Renal cortical epithelial cell (primary cell): Measurements from ENCODE around the gene LLGL2. TPM values are rescaled to one million over a fixed set of nuclear protein-coding genes. Genes with fewer than 3 reads are reported as not detected.

Experiments
- DNase-seq: peaks from one replicate; pipeline ENCODE4 v3.0.0-alpha.2; 2011; ENCODE audit warnings: low read depth
- total RNA-seq: library from RNA; depleted of rRNA; stranded (reverse); fragments of >200 nt; gene quantifications from 2 replicates; pipeline ENCODE4 v1.2.3, GENCODE V29; 2014

LLGL2 gene
- total RNA-seq, 1 donor from 2014 or later = 52.5 TPM

- DNase-seq = no peak
These were observed 3.4 kb upstream of the LLGL2 start for GRCh38 chr17:75521951-75522727.

GRCh38 chr17:75523647-75524046 is 1.9 kb upstream of the LLGL2 start:
- DNase-seq = no peak

- no peak for DNase-seq
These were observed 1.1 kb upstream of the LLGL2 start for GRCh38 chr17:75524269-75524969.

- no peak for DNase-seq
These were observed 483 bp downstream of the LLGL2 start for GRCh38 chr17:75525806-75526554.

- no peak for DNase-seq
These were observed 1.2 kb downstream of the LLGL2 start for GRCh38 chr17:75526555-75527270.

- DNase-seq = no peak
These were observed 5.6 kb downstream of the LLGL2 start for GRCh38 chr17:75530837-75531720.

- DNase-seq = peak; percentile 40
These were observed 6.2 kb downstream of the LLGL2 start for GRCh38 chr17:75531721-75532072.

GRCh38 chr17:75535119-75535537 is 9.6 kb downstream of the LLGL2 start:
- no peak for DNase-seq

GRCh38 chr17:75535871-75536270 is 10.4 kb downstream of the LLGL2 start:
- DNase-seq = no peak

GRCh38 chr17:75536366-75536765 is 10.9 kb downstream of the LLGL2 start:
- DNase-seq = no peak

- DNase-seq = no peak
These were observed 14.7 kb downstream of the LLGL2 start for GRCh38 chr17:75539967-75540729.

- no peak for DNase-seq
These were observed 15.5 kb downstream of the LLGL2 start for GRCh38 chr17:75540923-75541503.

- DNase-seq = no peak
These were observed 16.7 kb downstream of the LLGL2 start for GRCh38 chr17:75542229-75542628.

GRCh38 chr17:75542728-75543336 is 17.3 kb downstream of the LLGL2 start:
- DNase-seq = peak; percentile 81

GRCh38 chr17:75544250-75544649 is 18.8 kb downstream of the LLGL2 start:
- no peak for DNase-seq

GRCh38 chr17:75546181-75546580 is 20.7 kb downstream of the LLGL2 start:
- no peak for DNase-seq

GRCh38 chr17:75547091-75547490 is 21.6 kb downstream of the LLGL2 start:
- no peak for DNase-seq

- no peak for DNase-seq
These were observed 23.3 kb downstream of the LLGL2 start for GRCh38 chr17:75548813-75549212.
